GOT3 (cell line): ENCODE data around the gene LZTFL1.
A peak's percentile ranks its signal among the peaks of the same experiment; 100 is the strongest.

Experiments used
- DNase-seq: peaks from one replicate; lab custom pipeline; 2025; ENCODE audit warnings: mixed read lengths; lab: John Stamatoyannopoulos, UW

LZTFL1 gene

GRCh38 chr3:45841757-45842491 lies at the start of gene LZTFL1:
LZTFL1 (minus strand) TSS chr3:45842119; CDS start chr3:45841991, 128 bp downstream.
- peak; percentile 86 for DNase-seq

GRCh38 chr3:45890405-45890804 lies 48.5 kb upstream of the LZTFL1 start:
- no peak for DNase-seq

GRCh38 chr3:45889337-45889736 lies 47.4 kb upstream of the LZTFL1 start:
- DNase-seq = no peak

- no peak for DNase-seq
These were observed 46.0 kb upstream of the LZTFL1 start for GRCh38 chr3:45887759-45888511.

GRCh38 chr3:45887285-45887684 lies 45.4 kb upstream of the LZTFL1 start:
- no peak for DNase-seq

- no peak for DNase-seq
These were observed 44.2 kb upstream of the LZTFL1 start, which contains the start of gene CCR9 for GRCh38 chr3:45885979-45886705. CCR9 (plus strand) TSS chr3:45886543; CDS start chr3:45894934, 8,391 bp downstream.

GRCh38 chr3:45884368-45885201 lies 42.7 kb upstream of the LZTFL1 start:
- DNase-seq = no peak

- no peak for DNase-seq
These were observed 39.4 kb upstream of the LZTFL1 start for GRCh38 chr3:45881078-45882022.

- DNase-seq = no peak
These were observed 38.8 kb upstream of the LZTFL1 start for GRCh38 chr3:45880725-45881077.

GRCh38 chr3:45878124-45878523 lies 36.2 kb upstream of the LZTFL1 start:
- no peak for DNase-seq

GRCh38 chr3:45874677-45875346 lies 32.9 kb upstream of the LZTFL1 start:
- no peak for DNase-seq

GRCh38 chr3:45873638-45874037 lies 31.7 kb upstream of the LZTFL1 start:
- no peak for DNase-seq

- DNase-seq = no peak
These were observed 31.1 kb upstream of the LZTFL1 start for GRCh38 chr3:45873036-45873435.

- no peak for DNase-seq
These were observed 30.6 kb upstream of the LZTFL1 start for GRCh38 chr3:45872569-45872968.

- no peak for DNase-seq
These were observed 29.9 kb upstream of the LZTFL1 start for GRCh38 chr3:45871780-45872179.

GRCh38 chr3:45870099-45870498 lies 28.2 kb upstream of the LZTFL1 start:
- DNase-seq = no peak

GRCh38 chr3:45869638-45870037 lies 27.7 kb upstream of the LZTFL1 start:
- no peak for DNase-seq

- no peak for DNase-seq
These were observed 26.7 kb upstream of the LZTFL1 start for GRCh38 chr3:45868650-45869049.

GRCh38 chr3:45868213-45868612 lies 26.3 kb upstream of the LZTFL1 start:
- no peak for DNase-seq

GRCh38 chr3:45865563-45865962 lies 23.6 kb upstream of the LZTFL1 start:
- no peak for DNase-seq
